Epithelial cell of proximal tubule (primary cell): ENCODE results near the gene SIM2. TPM values are rescaled to one million over a fixed set of nuclear protein-coding genes. Genes with fewer than 3 reads are reported as not detected.
"Not testable (repeated sequence)": the region's sequence is repeated elsewhere in the genome, so short reads cannot be mapped to it uniquely, and the experiment has no call there.

ENCODE experiments used
- DNase-seq: peaks from one replicate; pipeline ENCODE4 v3.0.0-alpha.2; 2011; ENCODE audit warnings: low read depth
- H3K4me3 ChIP-seq: 2 replicates; pipeline ENCODE4 v1.5.1; 2011; ENCODE audit warnings: low read depth, mild to moderate bottlenecking, low read length
- total RNA-seq: library from RNA; depleted of rRNA; stranded (reverse); fragments of >200 nt; gene quantifications from 2 replicates; pipeline ENCODE4 v1.2.3, GENCODE V29; 2015
- TF ChIP-seq, protein P1 (sequence below): conservative IDR thresholded peaks from 2 replicates; pipeline ENCODE4 v1.5.1; 2012; ENCODE audit warnings: low read depth, mild to moderate bottlenecking, low read length

The SIM2 gene
- 22.3 and 23.2 TPM in 2 replicates for total RNA-seq

DNA sequence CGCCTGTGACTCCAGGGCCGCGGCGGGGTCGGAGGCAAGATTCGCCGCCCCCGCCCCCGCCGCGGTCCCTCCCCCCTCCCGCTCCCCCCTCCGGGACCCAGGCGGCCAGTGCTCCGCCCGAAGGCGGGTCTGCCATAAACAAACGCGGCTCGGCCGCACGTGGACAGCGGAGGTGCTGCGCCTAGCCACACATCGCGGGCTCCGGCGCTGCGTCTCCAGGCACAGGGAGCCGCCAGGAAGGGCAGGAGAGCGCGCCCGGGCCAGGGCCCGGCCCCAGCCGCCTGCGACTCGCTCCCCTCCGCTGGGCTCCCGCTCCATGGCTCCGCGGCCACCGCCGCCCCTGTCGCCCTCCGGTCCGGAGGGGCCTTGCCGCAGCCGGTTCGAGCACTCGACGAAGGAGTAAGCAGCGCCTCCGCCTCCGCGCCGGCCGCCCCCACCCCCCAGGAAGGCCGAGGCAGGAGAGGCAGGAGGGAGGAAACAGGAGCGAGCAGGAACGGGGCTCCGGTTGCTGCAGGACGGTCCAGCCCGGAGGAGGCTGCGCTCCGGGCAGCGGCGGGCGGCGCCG is at the start of gene SIM2:
TSS of gene SIM2 (plus strand) at position 135 of the 565 bp plus-strand sequence. CDS start 632 bp downstream, outside the sequence.
- H3K4me3 ChIP-seq = peak within 1 kb of the TSS; percentile 55
- no peak for DNase-seq
- TF ChIP-seq, protein P1, sequence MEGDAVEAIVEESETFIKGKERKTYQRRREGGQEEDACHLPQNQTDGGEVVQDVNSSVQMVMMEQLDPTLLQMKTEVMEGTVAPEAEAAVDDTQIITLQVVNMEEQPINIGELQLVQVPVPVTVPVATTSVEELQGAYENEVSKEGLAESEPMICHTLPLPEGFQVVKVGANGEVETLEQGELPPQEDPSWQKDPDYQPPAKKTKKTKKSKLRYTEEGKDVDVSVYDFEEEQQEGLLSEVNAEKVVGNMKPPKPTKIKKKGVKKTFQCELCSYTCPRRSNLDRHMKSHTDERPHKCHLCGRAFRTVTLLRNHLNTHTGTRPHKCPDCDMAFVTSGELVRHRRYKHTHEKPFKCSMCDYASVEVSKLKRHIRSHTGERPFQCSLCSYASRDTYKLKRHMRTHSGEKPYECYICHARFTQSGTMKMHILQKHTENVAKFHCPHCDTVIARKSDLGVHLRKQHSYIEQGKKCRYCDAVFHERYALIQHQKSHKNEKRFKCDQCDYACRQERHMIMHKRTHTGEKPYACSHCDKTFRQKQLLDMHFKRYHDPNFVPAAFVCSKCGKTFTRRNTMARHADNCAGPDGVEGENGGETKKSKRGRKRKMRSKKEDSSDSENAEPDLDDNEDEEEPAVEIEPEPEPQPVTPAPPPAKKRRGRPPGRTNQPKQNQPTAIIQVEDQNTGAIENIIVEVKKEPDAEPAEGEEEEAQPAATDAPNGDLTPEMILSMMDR = no peak

- H3K4me3 ChIP-seq = no peak overlapping the region
- TF ChIP-seq, protein P1 = no peak
- no peak for DNase-seq
Measured at GRCh38 chr21:36654324-36654723, 44.6 kb upstream of the SIM2 start.

- H3K4me3 ChIP-seq = no peak overlapping the region
- TF ChIP-seq, protein P1 = no peak
- no peak for DNase-seq
Measured at GRCh38 chr21:36654796-36655325, 44.1 kb upstream of the SIM2 start.

DNA sequence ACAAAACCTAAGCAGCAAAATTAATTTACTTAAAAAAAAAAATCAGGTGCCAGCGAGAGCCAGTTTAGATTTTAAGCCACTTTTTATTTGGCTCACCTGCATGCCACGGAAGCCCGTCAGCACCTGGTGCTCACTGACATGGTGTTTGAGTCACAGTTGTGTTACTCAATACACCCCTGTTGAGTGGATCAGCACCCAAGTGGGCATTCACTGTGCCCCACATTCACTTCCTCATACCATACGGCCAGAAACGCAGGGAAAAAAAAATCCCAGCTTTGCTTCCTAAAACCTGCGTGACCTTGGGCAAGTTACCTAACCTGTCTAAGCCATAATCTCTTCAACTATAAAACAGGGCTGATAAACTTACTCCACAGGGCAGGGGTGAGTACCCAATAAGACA is 42.8 kb upstream of the SIM2 start:
- TF ChIP-seq, protein P1 = no peak
- peak; percentile 31 for DNase-seq
- H3K4me3 ChIP-seq = no peak overlapping the region

DNA sequence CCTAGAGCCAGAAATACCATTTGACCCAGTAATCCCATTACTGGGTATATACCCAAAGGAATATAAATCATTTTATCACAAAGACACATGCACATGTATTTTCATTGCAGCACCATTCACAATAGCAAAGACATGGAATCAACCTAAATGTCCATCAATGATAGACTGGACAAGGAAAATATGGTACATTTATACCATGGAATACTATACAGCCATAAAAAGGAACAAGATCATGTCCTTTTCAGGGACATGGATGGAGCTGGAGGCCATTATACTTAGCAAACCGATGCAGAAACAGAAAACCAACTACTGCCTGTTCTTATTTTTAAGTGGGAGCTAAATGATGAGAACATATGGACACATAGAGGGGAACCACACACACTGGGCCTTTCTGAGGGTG is 41.6 kb upstream of the SIM2 start:
- not testable (repeated sequence) for DNase-seq, H3K4me3 ChIP-seq

GRCh38 chr21:36657999-36658398 is 40.9 kb upstream of the SIM2 start:
- no peak for DNase-seq
- H3K4me3 ChIP-seq = no peak overlapping the region
- TF ChIP-seq, protein P1 = no peak

DNA sequence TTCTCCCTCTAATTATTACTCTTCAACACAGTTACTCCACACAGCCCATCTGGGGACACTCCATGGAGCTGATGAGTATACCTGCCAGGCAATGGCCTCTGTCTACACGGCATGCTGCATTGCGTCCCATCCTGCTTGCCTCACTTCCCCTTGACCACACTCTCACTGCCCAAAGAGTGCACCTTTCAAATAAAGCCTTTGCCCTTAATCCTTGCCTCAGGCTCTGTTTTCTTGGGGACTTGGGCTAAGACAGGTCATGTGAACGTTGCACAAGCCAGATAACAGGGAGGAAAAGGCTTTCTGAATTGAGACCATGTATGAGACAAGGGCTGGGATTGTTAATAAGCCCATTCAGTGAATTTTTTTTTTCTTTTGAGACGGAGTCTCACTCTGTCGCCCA is 40.0 kb upstream of the SIM2 start:
- H3K4me3 ChIP-seq = no peak overlapping the region
- TF ChIP-seq, protein P1 = no peak
- DNase-seq = no peak
